HEK293 (cell line): ENCODE measurements around the gene RNF31.

ENCODE experiments used
- CTCF ChIA-PET: fragments of 350-600 bp; formaldehyde crosslinking; extraction: SDS; loops from one replicate; lab custom pipeline; 2021; ENCODE audit warnings: antibody characterized with exemption; lab: Yijun Ruan, JAX
- POLR2A ChIA-PET: fragments of 300-600 bp; formaldehyde crosslinking; extraction: SDS; loops from one replicate; lab custom pipeline; 2020; ENCODE audit warnings: antibody characterized with exemption, inconsistent platforms; lab: Yijun Ruan, JAX
- H3K27ac ChIP-seq: fragments of 200-500 bp; sonication (Bioruptor generic); 2 replicates; pipeline ENCODE4 v1.5.1; 2014; ENCODE audit warnings: low read depth, low read length, control low read depth, inconsistent platforms; ENCODE audit errors: extremely low read depth
- H3K36me3 ChIP-seq, 2 experiments: fragments of 200-500 bp in 1 of 2; sonication (Bioruptor generic) in 1 of 2; 1 replicate in 1 of 2; 2 replicates in 1 of 2; pipeline ENCODE4 v1.5.1; 2014 to 2017; ENCODE audit warnings: inconsistent platforms in 2 of 2, low read length in 2 of 2; ENCODE audit not compliant: control insufficient read depth in 2 of 2, insufficient read depth in 1 of 2
- H3K4me1 ChIP-seq: fragments of 200-500 bp; sonication (Bioruptor generic); 2 replicates; pipeline ENCODE4 v1.5.1; 2014; ENCODE audit warnings: mild to moderate bottlenecking, low read length, inconsistent platforms; ENCODE audit not compliant: control insufficient read depth, insufficient read depth
- H3K4me3 ChIP-seq: 2 replicates; pipeline ENCODE4 v1.5.1; 2011; ENCODE audit warnings: low read depth, mild to moderate bottlenecking, control low read depth, low read length, moderate library complexity
- H3K9me3 ChIP-seq: fragments of 200-500 bp; sonication (Bioruptor generic); 2 replicates; pipeline ENCODE4 v1.5.1; 2014; ENCODE audit warnings: low read depth, low read length, inconsistent platforms; ENCODE audit not compliant: control insufficient read depth, insufficient read depth
- ATF2 ChIP-seq: fragments of 450-650 bp; formaldehyde crosslinking; IDR thresholded peaks from 2 replicates; pipeline ENCODE4 v1.5.1; 2016; ENCODE audit warnings: missing biosample characterization, missing genetic modification characterization, low read depth
- BCL11A ChIP-seq: fragments of 450-650 bp; formaldehyde crosslinking; IDR thresholded peaks from 2 replicates; pipeline ENCODE4 v1.5.1; 2016; ENCODE audit warnings: low read depth, missing biosample characterization, missing genetic modification characterization
- GLIS1 ChIP-seq: fragments of 450-650 bp; formaldehyde crosslinking; IDR thresholded peaks from 2 replicates; pipeline ENCODE4 v1.5.1; 2016; ENCODE audit warnings: missing biosample characterization, missing genetic modification characterization
- HOXA7 ChIP-seq: sonication (generic); formaldehyde crosslinking; IDR thresholded peaks from 2 replicates; pipeline ENCODE4 v1.8.1; 2022; ENCODE audit warnings: missing genetic modification reagents, borderline replicate concordance
- KLF1 ChIP-seq: fragments of 450-650 bp; formaldehyde crosslinking; IDR thresholded peaks from 2 replicates; pipeline ENCODE4 v1.5.1; 2016; ENCODE audit warnings: missing biosample characterization, missing genetic modification characterization
- PRDM10 ChIP-seq: fragments of 450-650 bp; formaldehyde crosslinking; IDR thresholded peaks from 2 replicates; pipeline ENCODE4 v1.5.1; 2016; ENCODE audit warnings: missing biosample characterization, missing genetic modification characterization
- RBAK ChIP-seq: fragments of 450-650 bp; formaldehyde crosslinking; IDR thresholded peaks from 2 replicates; pipeline ENCODE4 v1.5.1; 2016; ENCODE audit warnings: missing biosample characterization, missing genetic modification characterization
- REPIN1 ChIP-seq: fragments of 450-650 bp; formaldehyde crosslinking; IDR thresholded peaks from 2 replicates; pipeline ENCODE4 v1.5.1; 2017; ENCODE audit warnings: missing biosample characterization, missing genetic modification characterization, low read depth
- TRIM28 ChIP-seq: IDR thresholded peaks from 2 replicates; pipeline ENCODE4 v1.6.1; 2011; ENCODE audit warnings: low read length, control low read depth, borderline replicate concordance
- ZBTB8A ChIP-seq: fragments of 450-650 bp; formaldehyde crosslinking; IDR thresholded peaks from 2 replicates; pipeline ENCODE4 v1.5.1; 2016; ENCODE audit warnings: missing biosample characterization, missing genetic modification characterization
- ZNF157 ChIP-seq: fragments of 450-650 bp; formaldehyde crosslinking; IDR thresholded peaks from 2 replicates; pipeline ENCODE4 v1.5.1; 2016; ENCODE audit warnings: missing biosample characterization, missing genetic modification characterization
- ZNF169 ChIP-seq: fragments of 450-650 bp; formaldehyde crosslinking; IDR thresholded peaks from 2 replicates; pipeline ENCODE4 v1.5.1; 2016; ENCODE audit warnings: missing biosample characterization, missing genetic modification characterization
- ZNF248 ChIP-seq: fragments of 450-650 bp; formaldehyde crosslinking; IDR thresholded peaks from 2 replicates; pipeline ENCODE4 v1.5.1; 2017; ENCODE audit warnings: missing biosample characterization, missing genetic modification characterization
- ZNF335 ChIP-seq: fragments of 450-650 bp; formaldehyde crosslinking; conservative IDR thresholded peaks from 2 replicates; pipeline ENCODE4 v1.5.1; 2016; ENCODE audit warnings: missing biosample characterization, missing genetic modification characterization
- ZNF366 ChIP-seq: fragments of 450-650 bp; formaldehyde crosslinking; conservative IDR thresholded peaks from 2 replicates; pipeline ENCODE4 v1.5.1; 2016; ENCODE audit warnings: missing biosample characterization, missing genetic modification characterization
- ZNF394 ChIP-seq: fragments of 450-650 bp; formaldehyde crosslinking; IDR thresholded peaks from 2 replicates; pipeline ENCODE4 v1.5.1; 2016; ENCODE audit warnings: missing biosample characterization, missing genetic modification characterization, mild to moderate bottlenecking, moderate library complexity, borderline replicate concordance
- ZNF501 ChIP-seq: fragments of 450-650 bp; formaldehyde crosslinking; IDR thresholded peaks from 2 replicates; pipeline ENCODE4 v1.5.1; 2016; ENCODE audit warnings: missing biosample characterization, missing genetic modification characterization
- ZNF513 ChIP-seq: fragments of 450-650 bp; IDR thresholded peaks from 2 replicates; pipeline ENCODE4 v1.5.1; 2018; ENCODE audit warnings: missing biosample characterization, missing genetic modification characterization
- ZNF549 ChIP-seq: fragments of 450-650 bp; IDR thresholded peaks from 2 replicates; pipeline ENCODE4 v1.5.1; 2018; ENCODE audit warnings: missing biosample characterization, missing genetic modification characterization, mild to moderate bottlenecking, inconsistent platforms, moderate library complexity
- ZNF560 ChIP-seq: fragments of 450-650 bp; formaldehyde crosslinking; IDR thresholded peaks from 2 replicates; pipeline ENCODE4 v1.5.1; 2017; ENCODE audit warnings: missing biosample characterization, missing genetic modification characterization, borderline replicate concordance
- ZNF660 ChIP-seq: fragments of 450-650 bp; IDR thresholded peaks from 2 replicates; pipeline ENCODE4 v1.5.1; 2018; ENCODE audit warnings: missing biosample characterization, mild to moderate bottlenecking, missing genetic modification characterization
- TF ChIP-seq, protein P1 (sequence below): fragments of 450-650 bp; formaldehyde crosslinking; IDR thresholded peaks from 2 replicates; pipeline ENCODE4 v1.5.1; 2016; ENCODE audit warnings: missing biosample characterization, missing genetic modification characterization

The RNF31 gene

GRCh38 chr14:24187539-24187915 is 40.2 kb downstream of the RNF31 start:
- CTCF ChIA-PET, result interaction anchor here (0.6 to 3.0 kb wide), 2 partner anchors 26 to 211 kb away, joined by 3 to 12 read pairs; partner anchors contain the start of gene IRF9
- peaks cover 7% of the 10 kb centered on the region; the same call in 1 of the 2 replicates for H3K4me1 ChIP-seq
- peak overlapping the region; percentile 84; the same call in 1 of the 2 replicates for H3K4me3 ChIP-seq
- H3K36me3 ChIP-seq, result peaks cover 6 to 81% of the 10 kb centered on the region in 2 experiments
- H3K27ac ChIP-seq, result no peak overlapping the region
- POLR2A ChIA-PET, result interaction anchor here (1.0 to 2.0 kb wide), 3 partner anchors 8 to 51 kb away, joined by 4 to 10 read pairs (median 5); partner anchors contain the start of genes CHMP4A, PSME1 and TM9SF1
- TF ChIP-seq BCL11A (tag by site-specific recombination) (no peak), ZBTB8A (tag by site-specific recombination) (no peak), ZNF560 (tag by site-specific recombination) (no peak), ZNF549 (tag by site-specific recombination) (no peak), RBAK (tag by site-specific recombination) (no peak), ZNF660 (tag by site-specific recombination) (no peak), ZNF157 (tag by site-specific recombination) (no peak), ZNF248 (tag by site-specific recombination) (no peak), PRDM10 (tag by site-specific recombination) (no peak), ATF2 (tag by site-specific recombination) (no peak), HOXA7 (CRISPR knock-in tag) (no peak)
- no peaks in the 10 kb centered on the region for H3K9me3 ChIP-seq

DNA sequence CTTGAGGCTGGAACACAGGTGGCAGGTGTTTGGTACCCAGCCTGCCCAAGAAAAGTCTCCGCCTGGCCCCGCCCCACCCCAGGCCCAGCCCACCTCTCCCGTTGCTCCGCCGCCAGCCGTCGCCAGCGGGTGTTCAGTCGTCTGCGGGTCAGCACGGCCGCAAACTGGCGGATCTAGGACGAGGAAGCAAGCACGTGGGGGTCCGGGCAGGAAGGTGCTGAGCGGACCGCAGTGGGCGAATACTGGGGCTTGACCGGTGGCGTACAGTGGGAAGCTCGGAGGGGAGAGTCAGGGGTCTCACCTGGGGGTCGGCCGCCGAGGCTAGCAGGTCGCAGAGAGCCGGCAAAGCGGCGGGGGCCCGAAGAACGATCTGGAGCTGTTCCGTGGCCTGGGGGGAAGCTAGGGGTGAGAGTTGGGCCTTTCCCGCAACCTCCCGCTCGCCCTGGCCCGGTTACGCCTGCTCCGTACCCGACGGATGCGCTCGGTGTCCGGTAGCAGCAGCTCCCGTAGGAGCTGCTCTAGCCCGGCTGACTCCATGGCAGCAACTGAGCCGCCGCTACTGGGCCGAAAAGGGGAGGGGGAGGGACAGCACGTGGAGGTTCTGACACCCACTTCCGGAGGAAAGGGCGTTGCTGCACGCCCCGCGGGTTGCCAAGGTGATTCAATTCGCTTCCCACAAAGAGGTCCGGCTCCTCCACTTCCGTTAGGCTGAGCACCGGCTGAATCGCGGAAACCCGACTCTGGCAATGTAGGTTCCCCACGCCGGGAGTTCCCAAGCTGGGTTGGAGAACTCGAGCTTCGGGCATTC is 41.2 kb downstream of the RNF31 start, which contains the start of gene IPO4:
Gene IPO4 (minus strand): TSS at position 566 of the 808 bp plus-strand sequence. CDS start 29 bp downstream, at position 537.
- Histone ChIP-seq H3K27ac (peak within 1 kb of the TSS; percentile 87), H3K4me1 (peaks cover 7% of the 10 kb centered on the region; the same call in 1 of the 2 replicates), H3K36me3 (peaks cover 6 to 79% of the 10 kb centered on the region in 2 experiments), H3K9me3 (no peaks in the 10 kb centered on the region), H3K4me3 (peak within 1 kb of the TSS; percentile 84)
- ChIA-PET CTCF (interaction anchor here (0.6 to 3.0 kb wide), 4 partner anchors 27 to 174 kb away, joined by 3 to 12 read pairs (median 3); partner anchors contain the start of gene IRF9), POLR2A (interaction anchor here (0.6 to 2.3 kb wide), 18 partner anchors 7 to 867 kb away, joined by 3 to 19 read pairs (median 6); partner anchors contain the start of genes CHMP4A, DCAF11, EMC9 and IRF9)
- peak; percentile 94 for TF ChIP-seq KLF1
- peak; percentile 82 for TF ChIP-seq ZNF335 (tag by site-specific recombination)
- 0 out of 2 replicates have a peak, but pooled peaks have one; percentile 38 for TF ChIP-seq GLIS1 (tag by site-specific recombination)
- TF ChIP-seq TRIM28, result peak; percentile 77; the same call in 1 of the 2 replicates
- TF ChIP-seq ZNF169 (tag by site-specific recombination), result no peak
- no peak for TF ChIP-seq ZNF366 (tag by site-specific recombination)
- peak; percentile 63 for TF ChIP-seq ZNF513 (tag by site-specific recombination)
- TF ChIP-seq, protein P1, sequence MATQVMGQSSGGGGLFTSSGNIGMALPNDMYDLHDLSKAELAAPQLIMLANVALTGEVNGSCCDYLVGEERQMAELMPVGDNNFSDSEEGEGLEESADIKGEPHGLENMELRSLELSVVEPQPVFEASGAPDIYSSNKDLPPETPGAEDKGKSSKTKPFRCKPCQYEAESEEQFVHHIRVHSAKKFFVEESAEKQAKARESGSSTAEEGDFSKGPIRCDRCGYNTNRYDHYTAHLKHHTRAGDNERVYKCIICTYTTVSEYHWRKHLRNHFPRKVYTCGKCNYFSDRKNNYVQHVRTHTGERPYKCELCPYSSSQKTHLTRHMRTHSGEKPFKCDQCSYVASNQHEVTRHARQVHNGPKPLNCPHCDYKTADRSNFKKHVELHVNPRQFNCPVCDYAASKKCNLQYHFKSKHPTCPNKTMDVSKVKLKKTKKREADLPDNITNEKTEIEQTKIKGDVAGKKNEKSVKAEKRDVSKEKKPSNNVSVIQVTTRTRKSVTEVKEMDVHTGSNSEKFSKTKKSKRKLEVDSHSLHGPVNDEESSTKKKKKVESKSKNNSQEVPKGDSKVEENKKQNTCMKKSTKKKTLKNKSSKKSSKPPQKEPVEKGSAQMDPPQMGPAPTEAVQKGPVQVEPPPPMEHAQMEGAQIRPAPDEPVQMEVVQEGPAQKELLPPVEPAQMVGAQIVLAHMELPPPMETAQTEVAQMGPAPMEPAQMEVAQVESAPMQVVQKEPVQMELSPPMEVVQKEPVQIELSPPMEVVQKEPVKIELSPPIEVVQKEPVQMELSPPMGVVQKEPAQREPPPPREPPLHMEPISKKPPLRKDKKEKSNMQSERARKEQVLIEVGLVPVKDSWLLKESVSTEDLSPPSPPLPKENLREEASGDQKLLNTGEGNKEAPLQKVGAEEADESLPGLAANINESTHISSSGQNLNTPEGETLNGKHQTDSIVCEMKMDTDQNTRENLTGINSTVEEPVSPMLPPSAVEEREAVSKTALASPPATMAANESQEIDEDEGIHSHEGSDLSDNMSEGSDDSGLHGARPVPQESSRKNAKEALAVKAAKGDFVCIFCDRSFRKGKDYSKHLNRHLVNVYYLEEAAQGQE, result peak; percentile 68
- TF ChIP-seq REPIN1 (tag by site-specific recombination), result no peak
- TF ChIP-seq ZNF394, result peak; percentile 77; the same call in 1 of the 2 replicates
- TF ChIP-seq ZNF501 (tag by site-specific recombination), result peak; percentile 90
